GM21367 (cell line): ENCODE results near the gene DLL1.
A peak's percentile ranks its signal among the peaks of the same experiment; 100 is the strongest.
"Not testable (repeated sequence)": the region's sequence is repeated elsewhere in the genome, so short reads cannot be mapped to it uniquely, and the experiment has no call there.

Experiments
- ATAC-seq: cut with Tn5 transposase; IDR thresholded peaks from one replicate; pipeline ENCODE4 v1.9.1; 2021; ENCODE audit not compliant: unreplicated experiment

The DLL1 gene

GRCh38 chr6:170290296-170291128 lies at the start of gene DLL1:
Gene DLL1, minus strand, starts transcription at chr6:170291078. Its CDS starts 939 bp downstream, at chr6:170290139.
- ATAC-seq = peak; percentile 31

- ATAC-seq = not testable (repeated sequence)
These were observed 44.3 kb upstream of the DLL1 start for GRCh38 chr6:170335199-170335598.

GRCh38 chr6:170329321-170329720 lies 38.4 kb upstream of the DLL1 start:
- no peak for ATAC-seq

GRCh38 chr6:170317718-170318117 lies 26.8 kb upstream of the DLL1 start:
- no peak for ATAC-seq

GRCh38 chr6:170317076-170317475 lies 26.2 kb upstream of the DLL1 start:
- no peak for ATAC-seq

- no peak for ATAC-seq
These were observed 25.2 kb upstream of the DLL1 start for GRCh38 chr6:170316071-170316470.

- ATAC-seq = no peak
These were observed 24.1 kb upstream of the DLL1 start for GRCh38 chr6:170314983-170315382.

GRCh38 chr6:170313716-170314295 lies 22.9 kb upstream of the DLL1 start:
- ATAC-seq = no peak

- no peak for ATAC-seq
These were observed 22.0 kb upstream of the DLL1 start for GRCh38 chr6:170312876-170313275.

GRCh38 chr6:170311696-170312095 lies 20.8 kb upstream of the DLL1 start:
- ATAC-seq = no peak

- ATAC-seq = no peak
These were observed 17.9 kb upstream of the DLL1 start for GRCh38 chr6:170308761-170309160.

- ATAC-seq = no peak
These were observed 16.2 kb upstream of the DLL1 start for GRCh38 chr6:170307080-170307545.

- peak; percentile 98 for ATAC-seq
These were observed 15.6 kb upstream of the DLL1 start, which contains the start of gene FAM120B for GRCh38 chr6:170306324-170307079. Gene FAM120B, plus strand, starts transcription at chr6:170306758. Its CDS starts 10,633 bp downstream, at chr6:170317391.

- ATAC-seq = no peak
These were observed 15.0 kb upstream of the DLL1 start for GRCh38 chr6:170305805-170306323.

GRCh38 chr6:170301184-170301583 lies 10.3 kb upstream of the DLL1 start:
- no peak for ATAC-seq

GRCh38 chr6:170298688-170299087 lies 7.8 kb upstream of the DLL1 start:
- ATAC-seq = no peak

GRCh38 chr6:170297576-170298330 lies 6.9 kb upstream of the DLL1 start:
- ATAC-seq = no peak

GRCh38 chr6:170296746-170297575 lies 6.1 kb upstream of the DLL1 start:
- ATAC-seq = no peak

- ATAC-seq = no peak
These were observed 5.5 kb upstream of the DLL1 start for GRCh38 chr6:170296423-170296745.
